Measurements from ENCODE around the gene DNASE2.
A peak's percentile ranks its signal among the peaks of the same experiment; 100 is the strongest.
"Not testable (repeated sequence)": the region's sequence is repeated elsewhere in the genome, so short reads cannot be mapped to it uniquely, and the experiment has no call there.

Gene DNASE2

GRCh38 chr19:12858041-12858928, 23.0 kb downstream of the DNASE2 start:
- H3K36me3 ChIP-seq (ENCODE audit: insufficient read depth, low read length): peaks cover 18% of the 10 kb centered on the region
- WGBS: 95% methylated on average over 35 of the region's 35 CpGs
- H3K27ac ChIP-seq (ENCODE audit: low read depth, low read length): no peak overlapping the region
- H3K9ac ChIP-seq (ENCODE audit: low read depth, low read length): no peak overlapping the region
- no peaks in the 10 kb centered on the region for H3K27me3 ChIP-seq (ENCODE audit: insufficient read depth, low read length)
- H3K4me3 ChIP-seq (ENCODE audit: low read length): no peak overlapping the region
- no peaks in the 10 kb centered on the region for H3K4me1 ChIP-seq (ENCODE audit: insufficient read depth, low read length)
- H3K9me3 ChIP-seq (ENCODE audit: insufficient read depth, low read depth, low read length): no peaks in the 10 kb centered on the region

- Histone ChIP-seq H3K4me3 (ENCODE audit: low read length) (no peak overlapping the region), H3K9ac (ENCODE audit: low read depth, low read length) (no peak overlapping the region), H3K27me3 (ENCODE audit: insufficient read depth, low read length) (no peaks in the 10 kb centered on the region), H3K36me3 (ENCODE audit: insufficient read depth, low read length) (peaks cover 18% of the 10 kb centered on the region), H3K4me1 (ENCODE audit: insufficient read depth, low read length) (no peaks in the 10 kb centered on the region), H3K9me3 (ENCODE audit: insufficient read depth, low read depth, low read length) (no peaks in the 10 kb centered on the region), H3K27ac (ENCODE audit: low read depth, low read length) (no peak overlapping the region)
- no CpG with 5 or more reads among the region's 1 CpG for WGBS
Observed at GRCh38 chr19:12856653-12857052, 24.6 kb downstream of the DNASE2 start.

GRCh38 chr19:12847159-12848139, 33.8 kb downstream of the DNASE2 start:
- H3K27me3 ChIP-seq (ENCODE audit: insufficient read depth, low read length): peaks cover 4% of the 10 kb centered on the region; the same call in 1 of the 2 replicates
- H3K4me1 ChIP-seq (ENCODE audit: insufficient read depth, low read length): no peaks in the 10 kb centered on the region
- H3K4me3 ChIP-seq (ENCODE audit: low read length): peak overlapping the region; percentile 44
- no peak overlapping the region for H3K27ac ChIP-seq (ENCODE audit: low read depth, low read length)
- WGBS: 25% methylated on average over 69 of the region's 69 CpGs
- peaks cover 6% of the 10 kb centered on the region; the same call in 1 of the 2 replicates for H3K36me3 ChIP-seq (ENCODE audit: insufficient read depth, low read length)
- H3K9ac ChIP-seq (ENCODE audit: low read depth, low read length): peak overlapping the region; percentile 39; the same call in 1 of the 2 replicates
- no peaks in the 10 kb centered on the region for H3K9me3 ChIP-seq (ENCODE audit: insufficient read depth, low read depth, low read length)

GRCh38 chr19:12846613-12847012, 34.6 kb downstream of the DNASE2 start:
- H3K27me3 ChIP-seq (ENCODE audit: insufficient read depth, low read length); H3K9ac ChIP-seq (ENCODE audit: low read depth, low read length); H3K27ac ChIP-seq (ENCODE audit: low read depth, low read length); H3K36me3 ChIP-seq (ENCODE audit: insufficient read depth, low read length); H3K9me3 ChIP-seq (ENCODE audit: insufficient read depth, low read depth, low read length); H3K4me3 ChIP-seq (ENCODE audit: low read length); H3K4me1 ChIP-seq (ENCODE audit: insufficient read depth, low read length): not testable (repeated sequence)
- 95% methylated on average over 6 of the region's 7 CpGs for WGBS

- WGBS: 89% methylated on average over 3 of the region's 3 CpGs
- peaks cover 9% of the 10 kb centered on the region; the same call in 1 of the 2 replicates for H3K4me1 ChIP-seq (ENCODE audit: insufficient read depth, low read length)
- H3K9ac ChIP-seq (ENCODE audit: low read depth, low read length): no peak overlapping the region
- H3K27me3 ChIP-seq (ENCODE audit: insufficient read depth, low read length): peaks cover 9% of the 10 kb centered on the region
- H3K4me3 ChIP-seq (ENCODE audit: low read length): no peak overlapping the region
- no peaks in the 10 kb centered on the region for H3K9me3 ChIP-seq (ENCODE audit: insufficient read depth, low read depth, low read length)
- H3K27ac ChIP-seq (ENCODE audit: low read depth, low read length): no peak overlapping the region
- peaks cover 6% of the 10 kb centered on the region; the same call in 1 of the 2 replicates for H3K36me3 ChIP-seq (ENCODE audit: insufficient read depth, low read length)
Observed at GRCh38 chr19:12843999-12844732, 37.1 kb downstream of the DNASE2 start.

- H3K4me3 ChIP-seq (ENCODE audit: low read length): no peak overlapping the region
- H3K9ac ChIP-seq (ENCODE audit: low read depth, low read length): no peak overlapping the region
- H3K27ac ChIP-seq (ENCODE audit: low read depth, low read length): no peak overlapping the region
- H3K9me3 ChIP-seq (ENCODE audit: insufficient read depth, low read depth, low read length): no peaks in the 10 kb centered on the region
- peaks cover 13% of the 10 kb centered on the region for H3K27me3 ChIP-seq (ENCODE audit: insufficient read depth, low read length)
- peaks cover 6% of the 10 kb centered on the region; the same call in 1 of the 2 replicates for H3K36me3 ChIP-seq (ENCODE audit: insufficient read depth, low read length)
- WGBS: 95% methylated on average over 11 of the region's 11 CpGs
- peaks cover 9% of the 10 kb centered on the region; the same call in 1 of the 2 replicates for H3K4me1 ChIP-seq (ENCODE audit: insufficient read depth, low read length)
Observed at GRCh38 chr19:12843328-12843727, 37.9 kb downstream of the DNASE2 start.

GRCh38 chr19:12842511-12842910, 38.7 kb downstream of the DNASE2 start:
- Histone ChIP-seq H3K4me1 (ENCODE audit: insufficient read depth, low read length) (peaks cover 14% of the 10 kb centered on the region), H3K9ac (ENCODE audit: low read depth, low read length) (no peak overlapping the region), H3K9me3 (ENCODE audit: insufficient read depth, low read depth, low read length) (no peaks in the 10 kb centered on the region), H3K27me3 (ENCODE audit: insufficient read depth, low read length) (peaks cover 15% of the 10 kb centered on the region), H3K36me3 (ENCODE audit: insufficient read depth, low read length) (peaks cover 4% of the 10 kb centered on the region; the same call in 1 of the 2 replicates), H3K27ac (ENCODE audit: low read depth, low read length) (no peak overlapping the region), H3K4me3 (ENCODE audit: low read length) (no peak overlapping the region)
- 96% methylated on average over 18 of the region's 18 CpGs for WGBS

- H3K4me1 ChIP-seq (ENCODE audit: insufficient read depth, low read length): peaks cover 19% of the 10 kb centered on the region
- no peaks in the 10 kb centered on the region for H3K9me3 ChIP-seq (ENCODE audit: insufficient read depth, low read depth, low read length)
- H3K4me3 ChIP-seq (ENCODE audit: low read length): peak overlapping the region; percentile 48
- peaks cover 19% of the 10 kb centered on the region for H3K27me3 ChIP-seq (ENCODE audit: insufficient read depth, low read length)
- WGBS: 1% methylated on average over 29 of the region's 29 CpGs
- no peak overlapping the region for H3K9ac ChIP-seq (ENCODE audit: low read depth, low read length)
- peak overlapping the region; percentile 80 for H3K27ac ChIP-seq (ENCODE audit: low read depth, low read length)
- H3K36me3 ChIP-seq (ENCODE audit: insufficient read depth, low read length): peaks cover 4% of the 10 kb centered on the region; the same call in 1 of the 2 replicates
Observed at GRCh38 chr19:12841094-12841493, 40.2 kb downstream of the DNASE2 start.

GRCh38 chr19:12840091-12841079, 40.9 kb downstream of the DNASE2 start:
- H3K4me1 ChIP-seq (ENCODE audit: insufficient read depth, low read length): peaks cover 19% of the 10 kb centered on the region
- H3K4me3 ChIP-seq (ENCODE audit: low read length): peak overlapping the region; percentile 48

More at GRCh38 chr19:12840091-12841079, 40.9 kb downstream of the DNASE2 start:
- H3K9ac ChIP-seq (ENCODE audit: low read depth, low read length): no peak overlapping the region
- peaks cover 4% of the 10 kb centered on the region; the same call in 1 of the 2 replicates for H3K36me3 ChIP-seq (ENCODE audit: insufficient read depth, low read length)
- peaks cover 25% of the 10 kb centered on the region for H3K27me3 ChIP-seq (ENCODE audit: insufficient read depth, low read length)
- H3K9me3 ChIP-seq (ENCODE audit: insufficient read depth, low read depth, low read length): no peaks in the 10 kb centered on the region
- H3K27ac ChIP-seq (ENCODE audit: low read depth, low read length): peak overlapping the region; percentile 80
- 24% methylated on average over 43 of the region's 43 CpGs for WGBS
